B cell (primary cell): Measurements from ENCODE around the gene GMPPB. TPM values are rescaled to one million over a fixed set of nuclear protein-coding genes. Genes with fewer than 3 reads are reported as not detected.

ENCODE experiments used
- ATAC-seq: fragments of 200-7000 bp; cut with Tn5 transposase; one replicate; pipeline ENCODE4 v1.10.0; 2021; ENCODE audit warnings: low read depth, mild to moderate bottlenecking, moderate number of reproducible peaks, moderate library complexity
- CTCF ChIA-PET: fragments of 350-600 bp; sonication (Branson Sonifier 250); formaldehyde crosslinking; loops from one replicate; lab custom pipeline; 2021; ENCODE audit warnings: antibody characterized with exemption, inconsistent platforms; lab: Charles Lee
- POLR2A ChIA-PET: fragments of 350-600 bp; sonication (Branson Sonifier 250); formaldehyde crosslinking; loops from one replicate; lab custom pipeline; 2021; ENCODE audit warnings: antibody characterized with exemption; lab: Charles Lee
- DNase-seq: peaks from one replicate; pipeline ENCODE4 v3.0.0; 2013
- H2AFZ ChIP-seq: 2 replicates; pipeline ENCODE4 v1.6.1; 2012; ENCODE audit warnings: mild to moderate bottlenecking, low read depth, low read length; ENCODE audit not compliant: insufficient read depth, poor library complexity, severe bottlenecking
- H3K27ac ChIP-seq, 2 donors: 1 replicate in 1 of 2; 2 replicates in 1 of 2; pipeline ENCODE4 v1.5.1; 2012 to 2013; ENCODE audit warnings: low read length in 2 of 2, mild to moderate bottlenecking in 2 of 2, moderate library complexity in 1 of 2
- H3K27me3 ChIP-seq, 4 experiments: fragments of 200-600 bp in 1 of 4; sonication (generic) in 1 of 4; replicated peaks in 1 of 4; 1 replicate in 2 of 4; 2 replicates in 2 of 4; pipeline versions ENCODE4 v1.6.1 to v1.7.0; 2013 to 2016; ENCODE audit warnings: low read length in 3 of 4, mild to moderate bottlenecking in 2 of 4, mixed read lengths in 1 of 4, moderate library complexity in 1 of 4; ENCODE audit not compliant: insufficient read depth in 4 of 4, control insufficient read depth in 3 of 4; ENCODE audit errors: control extremely low read depth in 1 of 4
- H3K36me3 ChIP-seq, 2 experiments: replicated peaks in 1 of 2; 1 replicate in 1 of 2; 2 replicates in 1 of 2; pipeline versions ENCODE4 v1.6.1 to v1.7.1; 2013; ENCODE audit warnings: low read length in 1 of 2; ENCODE audit not compliant: insufficient read depth in 2 of 2, control insufficient read depth in 1 of 2; ENCODE audit errors: control extremely low read depth in 1 of 2, extremely low read depth in 1 of 2
- H3K4me1 ChIP-seq, 2 donors: fragments of 200-600 bp in 1 of 2; sonication (generic) in 1 of 2; 1 replicate in 1 of 2; 2 replicates in 1 of 2; pipeline versions ENCODE4 v1.5.1 to v1.6.1; 2013 to 2017; ENCODE audit warnings: low read length in 2 of 2; ENCODE audit not compliant: control insufficient read depth in 2 of 2, insufficient read depth in 2 of 2
- H3K4me2 ChIP-seq: replicated peaks from 2 replicates; pipeline ENCODE3; 2012; ENCODE audit warnings: mild to moderate bottlenecking, low read depth, low read length; ENCODE audit not compliant: poor library complexity, severe bottlenecking
- H3K4me3 ChIP-seq, 5 experiments: fragments of 200-600 bp in 1 of 5; sonication (generic) in 1 of 5; 1 replicate in 3 of 5; 2 replicates in 2 of 5; pipeline versions ENCODE4 v1.5.1 to v1.7.0; 2011 to 2016; ENCODE audit warnings: low read length in 4 of 5, mild to moderate bottlenecking in 4 of 5, low read depth in 2 of 5, control low read depth in 1 of 5, moderate library complexity in 1 of 5; ENCODE audit not compliant: insufficient read depth in 1 of 5; ENCODE audit errors: control extremely low read depth in 1 of 5, extremely low read depth in 1 of 5
- H3K79me2 ChIP-seq: fragments of 200-600 bp; sonication (generic); one replicate; pipeline ENCODE4 v1.6.0; 2016; ENCODE audit warnings: low read length; ENCODE audit not compliant: control insufficient read depth, insufficient read depth
- H3K9ac ChIP-seq: fragments of 200-600 bp; sonication (generic); 2 replicates; pipeline ENCODE4 v1.6.1; 2017; ENCODE audit warnings: mild to moderate bottlenecking, low read length, moderate library complexity
- H3K9me3 ChIP-seq, 3 donors: one replicate each; pipeline versions ENCODE4 v1.6.1 to v1.7.1; 2013; ENCODE audit warnings: low read length in 2 of 3; ENCODE audit not compliant: control insufficient read depth in 2 of 3, insufficient read depth in 1 of 3; ENCODE audit errors: control extremely low read depth in 1 of 3
- H4K20me1 ChIP-seq: 2 replicates; pipeline ENCODE4 v1.6.0; 2012; ENCODE audit warnings: mild to moderate bottlenecking, low read length; ENCODE audit not compliant: insufficient read depth, control insufficient read depth, poor library complexity, severe bottlenecking
- H3K27ac Mint-ChIP-seq: one replicate; pipeline ENCODE4 v1.8.0; 2021; ENCODE audit warnings: mixed read lengths
- H3K27me3 Mint-ChIP-seq: one replicate; pipeline ENCODE4 v1.8.0; 2021; ENCODE audit warnings: mixed read lengths
- H3K4me1 Mint-ChIP-seq: one replicate; pipeline ENCODE4 v1.8.0; 2021; ENCODE audit warnings: mixed read lengths
- H3K4me3 Mint-ChIP-seq: one replicate; pipeline ENCODE4 v1.8.0; 2021; ENCODE audit warnings: mixed read lengths
- H3K9me3 Mint-ChIP-seq: one replicate; pipeline ENCODE4 v1.8.0; 2022; ENCODE audit warnings: mixed read lengths; ENCODE audit not compliant: insufficient read depth
- EZH2 ChIP-seq: IDR thresholded peaks from 2 replicates; pipeline ENCODE4 v1.6.1; 2012; ENCODE audit warnings: borderline replicate concordance, low read depth, mild to moderate bottlenecking, moderate library complexity, low read length; ENCODE audit not compliant: insufficient read depth, poor library complexity, severe bottlenecking
- WGBS: methylation state at CpG from one replicate; pipeline ENCODE4 v1.1.5; 2013; ENCODE audit warnings: missing lambda C conversion rate; ENCODE audit not compliant: insufficient coverage; 5-methylcytosine and 5-hydroxymethylcytosine counted together
- intact Hi-C: fragments of 100-400 bp; cut with micrococcal nuclease; formaldehyde crosslinking; loops from one replicate; pipeline ENCODE4 v1.10.0; 2022
- polyA plus RNA-seq: library from polyadenylated mRNA; depleted of rRNA; stranded (reverse); fragments of >200 nt; gene quantifications from 2 replicates; pipeline ENCODE4 v1.2.3, GENCODE V29; 2012
- total RNA-seq, 2 donors: library from RNA; stranded (reverse); fragments of 120-200 nt in 1 of 2; gene quantifications; 1 replicate in 1 of 2; 2 replicates in 1 of 2; pipeline versions ENCODE4 v1.2.3 to v1.2.4, GENCODE V29; 2013 to 2022
- TF ChIP-seq, protein P1 (sequence below): fragments of 200-600 bp; IDR thresholded peaks from one replicate; pipeline ENCODE4 v1.8.0; 2022; ENCODE audit warnings: antibody characterized with exemption, mild to moderate bottlenecking

GMPPB gene
- total and polyA plus RNA-seq, 2 donors (not counting 1 experiment from before 2014, with no cell fraction given) = 31.4 to 32.5 TPM

DNA sequence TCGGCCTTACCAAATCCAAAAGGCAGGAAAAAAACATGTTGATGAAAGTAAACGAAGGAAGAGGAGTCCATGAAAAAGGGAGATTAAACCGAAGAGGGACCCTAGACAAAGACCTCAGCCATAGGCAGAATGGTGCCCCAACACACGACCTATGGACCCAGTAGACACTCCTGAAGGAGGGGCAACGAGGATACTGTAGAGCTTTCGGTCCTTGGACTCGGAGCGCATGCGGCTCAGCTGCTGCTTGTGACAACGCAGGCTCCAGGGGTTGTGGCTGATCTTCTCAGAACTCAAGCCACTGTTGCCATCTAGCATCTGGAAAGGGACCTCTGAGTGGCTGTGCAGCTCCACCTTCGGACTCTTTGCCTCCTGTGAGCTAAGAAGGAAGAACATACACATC is 8.8 kb upstream of the GMPPB start:
- POLR2A ChIA-PET = no interaction called here
- CTCF ChIA-PET = no interaction called here

DNA sequence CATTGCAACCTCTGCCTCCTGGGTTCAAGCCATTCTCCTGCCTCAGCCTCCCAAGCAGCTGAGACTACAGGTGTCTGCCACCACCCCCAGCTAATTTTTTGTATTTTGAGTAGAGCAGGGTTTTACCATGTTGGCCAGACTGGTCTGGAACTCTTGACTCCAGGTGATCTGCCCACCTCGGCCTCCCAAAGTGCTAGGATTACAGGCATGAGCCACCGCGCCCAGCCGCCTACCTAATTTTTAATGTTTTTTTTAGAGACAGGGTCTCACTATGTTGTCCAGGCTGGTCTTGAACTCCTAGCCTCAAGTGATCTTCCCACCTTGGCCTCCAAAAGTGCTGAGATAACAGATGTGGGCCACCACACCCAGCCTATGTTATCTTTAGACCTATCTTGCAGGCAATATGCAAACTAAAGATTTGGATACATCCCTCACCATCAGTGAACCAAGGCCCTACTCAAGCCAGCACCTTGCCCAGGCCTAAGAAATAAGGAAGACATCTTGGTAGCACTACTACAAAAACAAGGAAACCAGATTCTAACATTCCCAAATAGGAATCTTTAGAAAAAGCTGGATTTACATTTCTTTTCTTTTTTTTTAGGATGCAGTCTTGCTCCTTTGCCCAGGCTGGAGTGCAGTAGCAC is 6.3 kb upstream of the GMPPB start:
- Mint-ChIP-seq H3K4me1 (peaks cover 20% of the 10 kb centered on the region), H3K9me3 (no peaks in the 10 kb centered on the region), H3K4me3 (no peak overlapping the region), H3K27me3 (no peaks in the 10 kb centered on the region), H3K27ac (no peak overlapping the region)
- ATAC-seq (no peak), DNase-seq (no peak)
- H3K79me2 ChIP-seq = no peaks in the 10 kb centered on the region
- no peak overlapping the region for H2AFZ ChIP-seq
- no peaks in the 10 kb centered on the region for H3K27me3 ChIP-seq
- ChIA-PET CTCF (no interaction called here), POLR2A (interaction anchor here (0.6 kb wide), 1 partner anchor 105 kb away, joined by 3 read pairs; no protein-coding TSS in a partner anchor)
- H3K4me3 ChIP-seq = no peak overlapping the region
- intact Hi-C loops = no loop called here
- no peak overlapping the region for H3K27ac ChIP-seq
- no peak overlapping the region for H3K9ac ChIP-seq
- H3K36me3 ChIP-seq = peaks cover 4 to 58% of the 10 kb centered on the region in 2 experiments
- 100% methylated on average over 3 of the region's 4 CpGs for WGBS
- TF ChIP-seq, protein P1, sequence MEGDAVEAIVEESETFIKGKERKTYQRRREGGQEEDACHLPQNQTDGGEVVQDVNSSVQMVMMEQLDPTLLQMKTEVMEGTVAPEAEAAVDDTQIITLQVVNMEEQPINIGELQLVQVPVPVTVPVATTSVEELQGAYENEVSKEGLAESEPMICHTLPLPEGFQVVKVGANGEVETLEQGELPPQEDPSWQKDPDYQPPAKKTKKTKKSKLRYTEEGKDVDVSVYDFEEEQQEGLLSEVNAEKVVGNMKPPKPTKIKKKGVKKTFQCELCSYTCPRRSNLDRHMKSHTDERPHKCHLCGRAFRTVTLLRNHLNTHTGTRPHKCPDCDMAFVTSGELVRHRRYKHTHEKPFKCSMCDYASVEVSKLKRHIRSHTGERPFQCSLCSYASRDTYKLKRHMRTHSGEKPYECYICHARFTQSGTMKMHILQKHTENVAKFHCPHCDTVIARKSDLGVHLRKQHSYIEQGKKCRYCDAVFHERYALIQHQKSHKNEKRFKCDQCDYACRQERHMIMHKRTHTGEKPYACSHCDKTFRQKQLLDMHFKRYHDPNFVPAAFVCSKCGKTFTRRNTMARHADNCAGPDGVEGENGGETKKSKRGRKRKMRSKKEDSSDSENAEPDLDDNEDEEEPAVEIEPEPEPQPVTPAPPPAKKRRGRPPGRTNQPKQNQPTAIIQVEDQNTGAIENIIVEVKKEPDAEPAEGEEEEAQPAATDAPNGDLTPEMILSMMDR = no peak
- no peak for TF ChIP-seq EZH2
- H4K20me1 ChIP-seq = no peaks in the 10 kb centered on the region
- H3K9me3 ChIP-seq = no peaks in the 10 kb centered on the region
- peaks cover 7 to 27% of the 10 kb centered on the region in 2 donors for H3K4me1 ChIP-seq
- no peak overlapping the region for H3K4me2 ChIP-seq

More for the DNA sequence above, 8.8 kb upstream of the GMPPB start:
- intact Hi-C loops = no loop called here
- ATAC-seq (no peak), DNase-seq (no peak)
- peaks cover 6 to 56% of the 10 kb centered on the region in 2 experiments for H3K36me3 ChIP-seq
- Mint-ChIP-seq H3K9me3 (no peaks in the 10 kb centered on the region), H3K27ac (no peak overlapping the region), H3K27me3 (no peaks in the 10 kb centered on the region), H3K4me1 (peaks cover 2% of the 10 kb centered on the region), H3K4me3 (no peak overlapping the region)
- peaks cover 4% of the 10 kb centered on the region for H3K79me2 ChIP-seq
- H3K4me2 ChIP-seq = no peak overlapping the region
- no peak overlapping the region for H2AFZ ChIP-seq
- 94% methylated on average over 10 of the region's 11 CpGs for WGBS
- peaks cover 0 to 3% of the 10 kb centered on the region in 2 donors for H3K4me1 ChIP-seq
- H3K27me3 ChIP-seq = no peaks in the 10 kb centered on the region
- H3K9ac ChIP-seq = no peak overlapping the region
- no peak overlapping the region for H3K4me3 ChIP-seq
- no peak overlapping the region for H3K27ac ChIP-seq
- TF ChIP-seq EZH2 = no peak
- TF ChIP-seq, protein P1 = no peak
- no peaks in the 10 kb centered on the region for H3K9me3 ChIP-seq
- H4K20me1 ChIP-seq = no peaks in the 10 kb centered on the region
